Measurements from ENCODE around the gene NPNT.

NPNT gene

GRCh38 chr4:105966051-105966450 lies 70.8 kb downstream of the NPNT start:
- TF ChIP-seq, protein P1, sequence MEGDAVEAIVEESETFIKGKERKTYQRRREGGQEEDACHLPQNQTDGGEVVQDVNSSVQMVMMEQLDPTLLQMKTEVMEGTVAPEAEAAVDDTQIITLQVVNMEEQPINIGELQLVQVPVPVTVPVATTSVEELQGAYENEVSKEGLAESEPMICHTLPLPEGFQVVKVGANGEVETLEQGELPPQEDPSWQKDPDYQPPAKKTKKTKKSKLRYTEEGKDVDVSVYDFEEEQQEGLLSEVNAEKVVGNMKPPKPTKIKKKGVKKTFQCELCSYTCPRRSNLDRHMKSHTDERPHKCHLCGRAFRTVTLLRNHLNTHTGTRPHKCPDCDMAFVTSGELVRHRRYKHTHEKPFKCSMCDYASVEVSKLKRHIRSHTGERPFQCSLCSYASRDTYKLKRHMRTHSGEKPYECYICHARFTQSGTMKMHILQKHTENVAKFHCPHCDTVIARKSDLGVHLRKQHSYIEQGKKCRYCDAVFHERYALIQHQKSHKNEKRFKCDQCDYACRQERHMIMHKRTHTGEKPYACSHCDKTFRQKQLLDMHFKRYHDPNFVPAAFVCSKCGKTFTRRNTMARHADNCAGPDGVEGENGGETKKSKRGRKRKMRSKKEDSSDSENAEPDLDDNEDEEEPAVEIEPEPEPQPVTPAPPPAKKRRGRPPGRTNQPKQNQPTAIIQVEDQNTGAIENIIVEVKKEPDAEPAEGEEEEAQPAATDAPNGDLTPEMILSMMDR (IDR thresholded peaks at IDR 0.05; ENCODE audit: insufficient read depth, low read depth, low read length, missing control alignments), result no peak
- no peak for DNase-seq (ENCODE audit: low read depth)
- no peak overlapping the region for H3K4me3 ChIP-seq (ENCODE audit: low read depth, low read length)

GRCh38 chr4:105967058-105967658 lies 71.9 kb downstream of the NPNT start:
- H3K4me3 ChIP-seq (ENCODE audit: low read depth, low read length), result no peak overlapping the region
- TF ChIP-seq, protein P1 (IDR thresholded peaks at IDR 0.05; ENCODE audit: insufficient read depth, low read depth, low read length, missing control alignments), result no peak
- DNase-seq (ENCODE audit: low read depth), result no peak

DNA sequence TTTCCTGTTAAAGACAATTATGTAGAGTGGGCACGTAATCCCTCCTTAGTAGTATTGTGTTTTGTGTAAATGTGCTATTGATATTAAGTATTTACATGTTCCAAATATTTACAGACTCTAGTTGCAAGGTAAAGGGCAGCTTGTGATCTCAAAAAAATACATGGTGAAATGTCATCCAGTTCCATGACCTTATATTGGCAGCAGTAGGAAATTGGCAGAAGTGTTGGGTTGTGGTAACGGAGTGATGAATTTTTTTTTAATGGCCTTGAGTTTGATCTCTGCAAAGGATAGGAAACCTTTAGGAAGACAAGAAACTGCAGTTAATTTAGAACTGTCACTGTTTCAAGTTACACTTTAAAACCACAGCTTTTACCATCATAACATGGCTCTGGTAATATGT lies 74.3 kb downstream of the NPNT start:
- TF ChIP-seq, protein P1 (IDR thresholded peaks at IDR 0.05; ENCODE audit: insufficient read depth, low read depth, low read length, missing control alignments), result no peak
- no peak overlapping the region for H3K4me3 ChIP-seq (ENCODE audit: low read depth, low read length)
- no peak for DNase-seq (ENCODE audit: low read depth)

DNA sequence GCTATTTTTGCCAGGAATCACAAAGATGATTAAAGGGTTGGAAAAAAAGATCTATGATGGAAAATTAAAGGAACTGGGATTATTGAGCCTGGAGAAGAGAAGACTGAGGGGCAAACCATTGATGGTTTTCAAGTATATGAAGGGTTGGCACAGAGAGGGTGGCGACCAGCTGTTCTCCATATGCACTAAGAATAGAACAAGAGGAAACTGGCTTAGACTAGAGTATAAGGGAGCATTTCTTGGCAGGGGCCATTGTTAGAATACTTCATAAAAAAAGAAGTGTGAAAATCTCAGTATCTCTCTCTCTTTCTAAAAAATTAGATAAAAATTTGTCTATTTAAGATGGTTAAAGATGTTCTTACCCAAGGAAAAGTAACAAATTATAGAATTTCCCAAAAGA lies 75.1 kb downstream of the NPNT start:
- H3K4me3 ChIP-seq (ENCODE audit: low read depth, low read length), result no peak overlapping the region
- TF ChIP-seq, protein P1 (IDR thresholded peaks at IDR 0.05; ENCODE audit: insufficient read depth, low read depth, low read length, missing control alignments), result no peak
- DNase-seq (ENCODE audit: low read depth), result no peak

GRCh38 chr4:105971036-105971435 lies 75.8 kb downstream of the NPNT start:
- TF ChIP-seq, protein P1 (IDR thresholded peaks at IDR 0.05; ENCODE audit: insufficient read depth, low read depth, low read length, missing control alignments), result no peak
- DNase-seq (ENCODE audit: low read depth), result no peak
- H3K4me3 ChIP-seq (ENCODE audit: low read depth, low read length), result no peak overlapping the region

DNA sequence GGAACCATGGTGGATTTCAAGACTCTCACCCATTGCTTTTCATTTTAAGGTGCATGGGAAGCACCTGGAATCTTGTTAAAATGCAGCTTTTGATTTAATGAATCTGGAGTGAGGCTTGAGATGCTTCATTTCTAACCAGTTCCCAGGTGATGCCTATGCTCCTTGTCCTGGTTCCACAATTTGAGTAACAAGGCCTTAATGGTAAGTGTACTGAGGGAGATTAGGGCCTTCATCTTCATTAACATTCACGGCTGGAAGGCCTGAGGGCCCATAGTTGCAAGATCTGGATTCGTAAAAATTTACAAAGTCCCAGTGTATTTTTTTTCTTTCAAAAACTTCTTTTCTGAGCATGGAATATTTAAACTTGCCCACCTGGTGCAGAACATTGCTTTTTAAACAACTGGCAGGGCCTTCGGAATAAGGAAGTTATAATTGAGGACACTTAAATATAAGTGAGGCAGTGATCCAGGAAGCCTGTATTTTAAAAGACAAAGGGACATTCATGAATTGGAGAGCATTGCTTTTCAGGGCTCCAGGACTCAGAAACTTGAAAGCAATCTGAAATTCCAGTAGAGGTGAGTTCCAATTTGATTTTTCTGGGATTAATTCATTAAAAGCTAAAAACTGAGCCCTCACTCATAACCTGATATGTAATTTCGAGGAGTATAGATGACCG lies 77.8 kb downstream of the NPNT start:
- H3K4me3 ChIP-seq (ENCODE audit: low read depth, low read length), result no peak overlapping the region
- TF ChIP-seq, protein P1 (IDR thresholded peaks at IDR 0.05; ENCODE audit: insufficient read depth, low read depth, low read length, missing control alignments), result no peak
- no peak for DNase-seq (ENCODE audit: low read depth)

DNA sequence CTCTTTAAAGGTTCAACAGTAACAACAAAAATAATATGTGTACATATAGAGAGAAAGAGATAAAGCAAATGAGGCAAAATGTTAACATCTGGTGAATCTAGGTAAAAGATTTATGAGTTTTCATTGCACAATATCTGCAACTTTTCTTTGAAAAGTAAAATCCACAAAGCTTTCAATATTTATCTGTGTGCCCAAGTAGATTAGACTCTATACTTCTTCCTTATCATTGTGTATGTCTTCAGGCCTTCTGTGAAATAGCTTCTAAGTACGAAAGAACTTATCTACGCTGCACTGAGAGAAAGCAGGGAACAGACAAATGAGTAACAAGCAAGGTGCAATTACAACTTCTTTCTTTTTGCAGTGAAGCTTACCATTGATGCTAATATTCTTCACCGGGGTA lies 81.6 kb downstream of the NPNT start:
- TF ChIP-seq, protein P1 (IDR thresholded peaks at IDR 0.05; ENCODE audit: insufficient read depth, low read depth, low read length, missing control alignments), result no peak
- no peak overlapping the region for H3K4me3 ChIP-seq (ENCODE audit: low read depth, low read length)
- no peak for DNase-seq (ENCODE audit: low read depth)
